BE2C (cell line): ENCODE results near the gene MGAT4A.

Experiments used
- DNase-seq: peaks from one replicate; pipeline ENCODE4 v3.0.0-alpha.2; 2020
- H3K27me3 ChIP-seq: fragments of 250-450 bp; sonication (Bioruptor Pico); 2 replicates; pipeline ENCODE4 v1.5.1; 2020; ENCODE audit warnings: mild to moderate bottlenecking
- H3K36me3 ChIP-seq: fragments of 250-450 bp; sonication (Bioruptor Pico); 2 replicates; pipeline ENCODE4 v1.5.1; 2020; ENCODE audit warnings: mild to moderate bottlenecking
- H3K4me1 ChIP-seq: fragments of 250-450 bp; sonication (Bioruptor Pico); 2 replicates; pipeline ENCODE4 v1.5.1; 2020
- H3K4me3 ChIP-seq: 2 replicates; pipeline ENCODE4 v1.5.1; 2011; ENCODE audit warnings: low read depth, low read length
- H3K9me3 ChIP-seq: fragments of 250-450 bp; sonication (Bioruptor Pico); 2 replicates; pipeline ENCODE4 v1.5.1; 2020
- TF ChIP-seq, protein P1 (sequence below): IDR thresholded peaks from 2 replicates; pipeline ENCODE4 v1.5.1; 2012; ENCODE audit warnings: mild to moderate bottlenecking, low read depth, low read length

MGAT4A gene

DNA sequence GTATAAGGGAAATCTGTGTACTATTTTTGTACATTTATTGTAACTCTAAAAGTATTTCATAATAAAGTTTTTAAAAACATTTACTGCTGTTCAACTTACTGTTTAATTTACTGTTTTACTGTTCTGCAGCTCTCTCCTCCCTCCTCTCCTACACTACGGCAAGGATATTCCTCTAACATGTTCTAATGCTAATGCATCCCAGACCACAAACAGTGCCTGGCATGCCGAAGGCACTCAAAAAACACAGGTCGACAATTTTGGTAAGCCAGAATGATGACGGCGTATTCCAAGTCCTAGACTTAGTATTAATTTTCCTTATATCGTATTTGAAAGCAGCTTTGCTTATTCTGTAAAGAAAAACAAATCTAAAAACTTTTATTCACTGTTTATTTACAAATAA, 13.3 kb downstream of the MGAT4A start:
- Histone ChIP-seq H3K27me3 (no peaks in the 10 kb centered on the region), H3K9me3 (no peaks in the 10 kb centered on the region), H3K36me3 (no peaks in the 10 kb centered on the region), H3K4me1 (no peaks in the 10 kb centered on the region), H3K4me3 (no peak overlapping the region)
- TF ChIP-seq, protein P1, sequence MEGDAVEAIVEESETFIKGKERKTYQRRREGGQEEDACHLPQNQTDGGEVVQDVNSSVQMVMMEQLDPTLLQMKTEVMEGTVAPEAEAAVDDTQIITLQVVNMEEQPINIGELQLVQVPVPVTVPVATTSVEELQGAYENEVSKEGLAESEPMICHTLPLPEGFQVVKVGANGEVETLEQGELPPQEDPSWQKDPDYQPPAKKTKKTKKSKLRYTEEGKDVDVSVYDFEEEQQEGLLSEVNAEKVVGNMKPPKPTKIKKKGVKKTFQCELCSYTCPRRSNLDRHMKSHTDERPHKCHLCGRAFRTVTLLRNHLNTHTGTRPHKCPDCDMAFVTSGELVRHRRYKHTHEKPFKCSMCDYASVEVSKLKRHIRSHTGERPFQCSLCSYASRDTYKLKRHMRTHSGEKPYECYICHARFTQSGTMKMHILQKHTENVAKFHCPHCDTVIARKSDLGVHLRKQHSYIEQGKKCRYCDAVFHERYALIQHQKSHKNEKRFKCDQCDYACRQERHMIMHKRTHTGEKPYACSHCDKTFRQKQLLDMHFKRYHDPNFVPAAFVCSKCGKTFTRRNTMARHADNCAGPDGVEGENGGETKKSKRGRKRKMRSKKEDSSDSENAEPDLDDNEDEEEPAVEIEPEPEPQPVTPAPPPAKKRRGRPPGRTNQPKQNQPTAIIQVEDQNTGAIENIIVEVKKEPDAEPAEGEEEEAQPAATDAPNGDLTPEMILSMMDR: no peak
- no peak for DNase-seq

DNA sequence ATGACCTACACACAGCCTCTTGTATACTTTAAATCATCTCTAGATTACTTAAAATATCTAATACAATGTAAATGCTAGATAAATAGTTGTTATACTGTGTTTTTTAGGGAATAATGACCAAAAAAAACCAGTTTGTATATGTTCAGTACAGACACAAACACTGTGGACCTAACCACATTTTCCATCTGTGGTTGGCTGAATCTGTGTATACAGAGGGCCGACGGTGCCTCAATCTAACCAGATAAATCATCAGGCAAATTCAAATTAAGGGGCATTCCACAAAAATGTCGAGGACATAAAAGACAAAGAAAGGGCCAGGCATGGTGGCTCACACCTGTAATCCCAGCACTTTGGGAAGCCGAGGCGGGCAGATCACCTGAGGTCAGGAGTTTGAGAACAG, 14.1 kb downstream of the MGAT4A start:
- H3K36me3 ChIP-seq: no peaks in the 10 kb centered on the region
- H3K9me3 ChIP-seq: no peaks in the 10 kb centered on the region
- no peak for DNase-seq
- H3K4me3 ChIP-seq: no peak overlapping the region
- H3K27me3 ChIP-seq: no peaks in the 10 kb centered on the region
- H3K4me1 ChIP-seq: no peaks in the 10 kb centered on the region
- TF ChIP-seq, protein P1: no peak

DNA sequence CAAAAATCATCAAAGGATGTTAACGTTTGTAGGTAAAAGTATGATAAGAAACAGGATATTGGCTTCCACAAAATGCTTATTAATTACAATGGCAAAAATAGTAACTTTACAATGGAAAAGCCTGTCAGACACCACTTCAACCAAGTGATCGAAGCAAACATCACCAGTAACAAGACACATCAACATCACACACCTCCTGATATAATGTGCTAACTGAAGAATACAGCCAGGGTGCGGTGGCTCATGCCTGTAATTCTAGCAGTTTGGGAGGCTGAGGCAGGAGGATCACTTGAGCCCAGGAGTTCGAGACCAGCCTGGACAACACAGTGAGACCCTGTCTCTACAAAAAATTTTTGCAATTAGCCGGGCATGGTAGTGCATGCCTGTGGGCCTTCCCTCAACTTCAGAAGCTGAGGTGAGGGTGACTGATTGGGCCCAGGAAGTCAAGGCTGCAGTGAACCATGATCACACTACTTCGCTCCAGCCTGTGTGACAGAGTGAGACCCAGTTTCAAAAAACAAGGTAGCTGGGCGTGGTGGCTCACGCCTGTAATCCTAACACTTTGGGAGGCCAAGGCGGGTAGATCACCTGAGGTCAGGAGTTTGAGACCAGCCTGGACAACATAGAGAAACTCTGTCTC, 15.0 kb downstream of the MGAT4A start:
- Histone ChIP-seq H3K27me3 (no peaks in the 10 kb centered on the region), H3K4me3 (no peak overlapping the region), H3K36me3 (no peaks in the 10 kb centered on the region), H3K4me1 (no peaks in the 10 kb centered on the region), H3K9me3 (no peaks in the 10 kb centered on the region)
- DNase-seq: no peak
- TF ChIP-seq, protein P1: no peak

DNA sequence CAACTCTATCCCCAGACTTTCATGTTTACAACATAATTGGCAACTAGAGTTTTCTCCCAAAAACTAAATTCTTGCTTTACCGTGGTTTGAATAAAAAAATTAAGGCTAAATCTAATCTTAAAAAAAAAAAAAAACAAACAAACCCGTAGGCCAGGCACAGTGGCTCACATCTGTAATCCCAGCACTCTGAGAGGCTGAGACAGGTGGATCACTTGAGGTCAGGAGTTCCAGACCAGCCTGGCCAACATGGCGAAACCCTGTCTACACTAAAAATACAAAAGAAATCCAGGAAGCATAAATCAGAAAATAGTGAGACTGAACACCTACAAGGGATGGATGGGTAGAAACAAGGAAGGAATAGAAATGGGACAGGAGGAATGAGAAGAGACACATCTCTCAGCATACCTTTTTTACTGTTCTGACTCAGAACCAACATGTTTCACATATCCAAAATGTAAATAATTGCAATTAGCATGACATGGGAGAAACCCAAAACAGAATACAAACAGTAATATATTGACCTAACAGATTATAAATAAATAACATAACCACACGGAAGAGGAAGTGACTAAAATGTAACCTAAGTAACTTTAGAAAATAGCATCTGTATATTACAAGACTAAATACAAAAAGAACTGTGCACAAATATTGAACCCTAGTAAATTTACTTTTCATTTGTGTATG, 17.5 kb downstream of the MGAT4A start:
- Histone ChIP-seq H3K36me3 (no peaks in the 10 kb centered on the region), H3K27me3 (no peaks in the 10 kb centered on the region), H3K4me3 (no peak overlapping the region), H3K4me1 (no peaks in the 10 kb centered on the region), H3K9me3 (no peaks in the 10 kb centered on the region)
- DNase-seq: no peak
- TF ChIP-seq, protein P1: no peak

DNA sequence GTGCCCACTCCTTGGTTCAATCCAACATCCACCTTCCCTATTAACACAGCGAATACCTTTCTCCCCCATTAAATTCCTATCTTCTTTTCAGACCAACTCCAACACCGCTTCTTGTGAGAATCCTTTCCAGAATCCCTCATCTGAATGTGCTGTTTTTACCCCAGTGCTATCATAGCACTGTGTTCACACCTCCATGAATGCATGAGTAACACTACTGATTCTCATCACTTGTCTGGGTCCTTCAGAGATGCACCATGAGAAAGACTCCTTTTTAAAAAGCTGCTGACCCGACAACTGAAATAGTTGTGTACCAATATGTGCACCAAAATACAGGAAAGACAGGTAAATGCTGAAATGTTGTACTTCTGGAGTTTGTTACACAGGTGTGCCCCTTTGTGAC, 18.8 kb downstream of the MGAT4A start:
- Histone ChIP-seq H3K9me3 (no peaks in the 10 kb centered on the region), H3K4me1 (no peaks in the 10 kb centered on the region), H3K27me3 (no peaks in the 10 kb centered on the region), H3K36me3 (no peaks in the 10 kb centered on the region), H3K4me3 (no peak overlapping the region)
- no peak for DNase-seq
- TF ChIP-seq, protein P1: no peak

DNA sequence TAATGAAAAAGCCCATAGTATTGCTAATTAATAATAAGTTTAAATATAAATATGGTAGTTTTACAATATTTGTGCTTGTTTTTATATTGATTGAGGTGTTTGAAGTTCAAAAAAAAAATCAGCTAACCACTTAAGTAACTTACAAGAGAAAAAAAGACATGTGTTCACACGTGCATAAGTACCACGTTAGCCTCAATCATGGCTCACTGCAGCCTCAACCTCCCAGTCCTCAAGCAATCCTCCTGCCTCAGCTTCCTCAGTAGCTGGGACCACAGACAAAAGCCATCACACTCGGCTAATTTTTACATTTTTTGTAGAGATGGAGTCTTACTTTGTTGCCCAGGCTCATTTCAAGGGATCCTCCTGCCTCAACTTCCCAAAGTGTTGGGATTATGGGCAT, 19.4 kb downstream of the MGAT4A start:
- no peak overlapping the region for H3K4me3 ChIP-seq
- H3K36me3 ChIP-seq: no peaks in the 10 kb centered on the region
- no peaks in the 10 kb centered on the region for H3K9me3 ChIP-seq
- H3K27me3 ChIP-seq: no peaks in the 10 kb centered on the region
- TF ChIP-seq, protein P1: no peak
- no peaks in the 10 kb centered on the region for H3K4me1 ChIP-seq
- DNase-seq: no peak
